HEK293 (cell line): Measurements from ENCODE around the gene HTRA1.

Experiments
- CTCF ChIA-PET: fragments of 350-600 bp; formaldehyde crosslinking; extraction: SDS; loops from one replicate; lab custom pipeline; 2021; ENCODE audit warnings: antibody characterized with exemption; lab: Yijun Ruan, JAX
- POLR2A ChIA-PET: fragments of 300-600 bp; formaldehyde crosslinking; extraction: SDS; loops from one replicate; lab custom pipeline; 2020; ENCODE audit warnings: antibody characterized with exemption, inconsistent platforms; lab: Yijun Ruan, JAX
- H3K27ac ChIP-seq: fragments of 200-500 bp; sonication (Bioruptor generic); 2 replicates; pipeline ENCODE4 v1.5.1; 2014; ENCODE audit warnings: low read depth, low read length, control low read depth, inconsistent platforms; ENCODE audit errors: extremely low read depth
- H3K36me3 ChIP-seq, 2 experiments: fragments of 200-500 bp in 1 of 2; sonication (Bioruptor generic) in 1 of 2; 1 replicate in 1 of 2; 2 replicates in 1 of 2; pipeline ENCODE4 v1.5.1; 2014 to 2017; ENCODE audit warnings: inconsistent platforms in 2 of 2, low read length in 2 of 2; ENCODE audit not compliant: control insufficient read depth in 2 of 2, insufficient read depth in 1 of 2
- H3K4me1 ChIP-seq: fragments of 200-500 bp; sonication (Bioruptor generic); 2 replicates; pipeline ENCODE4 v1.5.1; 2014; ENCODE audit warnings: mild to moderate bottlenecking, low read length, inconsistent platforms; ENCODE audit not compliant: control insufficient read depth, insufficient read depth
- H3K4me3 ChIP-seq: 2 replicates; pipeline ENCODE4 v1.5.1; 2011; ENCODE audit warnings: low read depth, mild to moderate bottlenecking, control low read depth, low read length, moderate library complexity
- H3K9me3 ChIP-seq: fragments of 200-500 bp; sonication (Bioruptor generic); 2 replicates; pipeline ENCODE4 v1.5.1; 2014; ENCODE audit warnings: low read depth, low read length, inconsistent platforms; ENCODE audit not compliant: control insufficient read depth, insufficient read depth
- BCL6B ChIP-seq: fragments of 450-650 bp; formaldehyde crosslinking; IDR thresholded peaks from 2 replicates; pipeline ENCODE4 v1.5.1; 2017; ENCODE audit warnings: missing biosample characterization, missing genetic modification characterization
- EGR2 ChIP-seq: fragments of 450-650 bp; formaldehyde crosslinking; IDR thresholded peaks from 2 replicates; pipeline ENCODE4 v1.5.1; 2016; ENCODE audit warnings: low read depth, missing biosample characterization, missing genetic modification characterization
- YY1 ChIP-seq: fragments of 450-650 bp; formaldehyde crosslinking; IDR thresholded peaks from 2 replicates; pipeline ENCODE4 v1.5.1; 2018; ENCODE audit warnings: missing biosample characterization, missing genetic modification characterization
- ZBTB21 ChIP-seq: fragments of 450-650 bp; formaldehyde crosslinking; IDR thresholded peaks from 2 replicates; pipeline ENCODE4 v1.5.1; 2017; ENCODE audit warnings: missing biosample characterization, missing genetic modification characterization
- ZBTB7A ChIP-seq: fragments of 450-650 bp; formaldehyde crosslinking; IDR thresholded peaks from 2 replicates; pipeline ENCODE4 v1.5.1; 2016; ENCODE audit warnings: low read depth, missing biosample characterization, missing genetic modification characterization
- ZNF140 ChIP-seq: fragments of 450-650 bp; formaldehyde crosslinking; IDR thresholded peaks from 2 replicates; pipeline ENCODE4 v1.5.1; 2016; ENCODE audit warnings: missing biosample characterization, missing genetic modification characterization
- ZNF18 ChIP-seq: fragments of 450-650 bp; formaldehyde crosslinking; IDR thresholded peaks from 2 replicates; pipeline ENCODE4 v1.5.1; 2016; ENCODE audit warnings: missing biosample characterization, missing genetic modification characterization
- ZNF184 ChIP-seq: fragments of 450-650 bp; IDR thresholded peaks from 2 replicates; pipeline ENCODE4 v1.5.1; 2018; ENCODE audit warnings: missing biosample characterization, mild to moderate bottlenecking, missing genetic modification characterization
- ZNF202 ChIP-seq: fragments of 450-650 bp; formaldehyde crosslinking; IDR thresholded peaks from 2 replicates; pipeline ENCODE4 v1.5.1; 2016; ENCODE audit warnings: missing biosample characterization, missing genetic modification characterization, borderline replicate concordance
- ZNF24 ChIP-seq: fragments of 450-650 bp; formaldehyde crosslinking; IDR thresholded peaks from 2 replicates; pipeline ENCODE4 v1.5.1; 2016; ENCODE audit warnings: missing biosample characterization, missing genetic modification characterization
- ZNF311 ChIP-seq: fragments of 450-650 bp; formaldehyde crosslinking; IDR thresholded peaks from 2 replicates; pipeline ENCODE4 v1.5.1; 2017; ENCODE audit warnings: missing biosample characterization, missing genetic modification characterization, borderline replicate concordance
- ZNF335 ChIP-seq: fragments of 450-650 bp; formaldehyde crosslinking; conservative IDR thresholded peaks from 2 replicates; pipeline ENCODE4 v1.5.1; 2016; ENCODE audit warnings: missing biosample characterization, missing genetic modification characterization
- ZNF423 ChIP-seq: fragments of 450-650 bp; formaldehyde crosslinking; IDR thresholded peaks from 2 replicates; pipeline ENCODE4 v1.5.1; 2016; ENCODE audit warnings: missing biosample characterization, missing genetic modification characterization
- ZNF626 ChIP-seq: fragments of 450-650 bp; sonication (Bioruptor Pico); formaldehyde crosslinking; IDR thresholded peaks from 2 replicates; pipeline ENCODE4 v1.5.1; 2018; ENCODE audit warnings: missing biosample characterization, missing genetic modification characterization, inconsistent platforms
- ZNF629 ChIP-seq: fragments of 450-650 bp; formaldehyde crosslinking; IDR thresholded peaks from 2 replicates; pipeline ENCODE4 v1.5.1; 2017; ENCODE audit warnings: missing biosample characterization, missing genetic modification characterization
- ZSCAN16 ChIP-seq: fragments of 450-650 bp; formaldehyde crosslinking; IDR thresholded peaks from 2 replicates; pipeline ENCODE4 v1.5.1; 2016; ENCODE audit warnings: missing biosample characterization, missing genetic modification characterization
- ZSCAN18 ChIP-seq: fragments of 450-650 bp; formaldehyde crosslinking; IDR thresholded peaks from 2 replicates; pipeline ENCODE4 v1.5.1; 2016; ENCODE audit warnings: missing biosample characterization, missing genetic modification characterization
- TF ChIP-seq, protein P1 (sequence below): fragments of 450-650 bp; formaldehyde crosslinking; IDR thresholded peaks from 2 replicates; pipeline ENCODE4 v1.5.1; 2017; ENCODE audit warnings: missing biosample characterization, missing genetic modification characterization
- TF ChIP-seq, protein P2 (sequence below): fragments of 450-650 bp; formaldehyde crosslinking; optimal IDR thresholded peaks from 2 replicates; pipeline ENCODE3; 2016; ENCODE audit warnings: missing biosample characterization, mild to moderate bottlenecking, missing genetic modification characterization
- TF ChIP-seq, protein P3 (sequence below): fragments of 450-650 bp; formaldehyde crosslinking; IDR thresholded peaks from 2 replicates; pipeline ENCODE4 v1.5.1; 2016; ENCODE audit warnings: missing biosample characterization, missing genetic modification characterization
- TF ChIP-seq, protein P4 (sequence below): fragments of 450-650 bp; formaldehyde crosslinking; IDR thresholded peaks from 2 replicates; pipeline ENCODE4 v1.5.1; 2017; ENCODE audit warnings: missing biosample characterization, mild to moderate bottlenecking, missing genetic modification characterization, moderate library complexity

HTRA1 gene

GRCh38 chr10:122464586-122464985 lies 3.2 kb downstream of the HTRA1 start (continued):
- TF ChIP-seq BCL6B, result no peak
- TF ChIP-seq, protein P1, sequence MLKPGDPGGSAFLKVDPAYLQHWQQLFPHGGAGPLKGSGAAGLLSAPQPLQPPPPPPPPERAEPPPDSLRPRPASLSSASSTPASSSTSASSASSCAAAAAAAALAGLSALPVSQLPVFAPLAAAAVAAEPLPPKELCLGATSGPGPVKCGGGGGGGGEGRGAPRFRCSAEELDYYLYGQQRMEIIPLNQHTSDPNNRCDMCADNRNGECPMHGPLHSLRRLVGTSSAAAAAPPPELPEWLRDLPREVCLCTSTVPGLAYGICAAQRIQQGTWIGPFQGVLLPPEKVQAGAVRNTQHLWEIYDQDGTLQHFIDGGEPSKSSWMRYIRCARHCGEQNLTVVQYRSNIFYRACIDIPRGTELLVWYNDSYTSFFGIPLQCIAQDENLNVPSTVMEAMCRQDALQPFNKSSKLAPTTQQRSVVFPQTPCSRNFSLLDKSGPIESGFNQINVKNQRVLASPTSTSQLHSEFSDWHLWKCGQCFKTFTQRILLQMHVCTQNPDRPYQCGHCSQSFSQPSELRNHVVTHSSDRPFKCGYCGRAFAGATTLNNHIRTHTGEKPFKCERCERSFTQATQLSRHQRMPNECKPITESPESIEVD, result no peak
- TF ChIP-seq ZNF18 (tag by site-specific recombination), result no peak
- TF ChIP-seq ZBTB7A (tag by site-specific recombination), result no peak
- no peak for TF ChIP-seq ZSCAN18 (tag by site-specific recombination)
- no peak for TF ChIP-seq ZNF423 (tag by site-specific recombination)
- no peak for TF ChIP-seq ZNF311 (tag by site-specific recombination)
- TF ChIP-seq ZNF629 (tag by site-specific recombination), result no peak
- no peak for TF ChIP-seq EGR2 (tag by site-specific recombination)

- CTCF ChIA-PET, result interaction anchor here (1.2 to 1.7 kb wide), 3 partner anchors 31 to 166 kb away, joined by 3 to 7 read pairs (median 3); no protein-coding TSS in a partner anchor
- TF ChIP-seq ZNF335 (tag by site-specific recombination) (no peak), ZNF202 (tag by site-specific recombination) (no peak), ZBTB21 (tag by site-specific recombination) (no peak), ZSCAN18 (tag by site-specific recombination) (no peak), ZNF140 (tag by site-specific recombination) (no peak), EGR2 (tag by site-specific recombination) (no peak), YY1 (tag by site-specific recombination) (no peak), ZNF184 (tag by site-specific recombination) (no peak), ZNF24 (tag by site-specific recombination) (no peak), ZSCAN16 (tag by site-specific recombination) (no peak), ZNF626 (tag by site-specific recombination) (no peak)
- TF ChIP-seq, protein P2, sequence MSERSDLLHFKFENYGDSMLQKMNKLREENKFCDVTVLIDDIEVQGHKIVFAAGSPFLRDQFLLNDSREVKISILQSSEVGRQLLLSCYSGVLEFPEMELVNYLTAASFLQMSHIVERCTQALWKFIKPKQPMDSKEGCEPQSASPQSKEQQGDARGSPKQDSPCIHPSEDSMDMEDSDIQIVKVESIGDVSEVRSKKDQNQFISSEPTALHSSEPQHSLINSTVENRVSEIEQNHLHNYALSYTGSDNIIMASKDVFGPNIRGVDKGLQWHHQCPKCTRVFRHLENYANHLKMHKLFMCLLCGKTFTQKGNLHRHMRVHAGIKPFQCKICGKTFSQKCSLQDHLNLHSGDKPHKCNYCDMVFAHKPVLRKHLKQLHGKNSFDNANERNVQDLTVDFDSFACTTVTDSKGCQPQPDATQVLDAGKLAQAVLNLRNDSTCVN (tag by site-specific recombination), result no peak
- TF ChIP-seq, protein P3, sequence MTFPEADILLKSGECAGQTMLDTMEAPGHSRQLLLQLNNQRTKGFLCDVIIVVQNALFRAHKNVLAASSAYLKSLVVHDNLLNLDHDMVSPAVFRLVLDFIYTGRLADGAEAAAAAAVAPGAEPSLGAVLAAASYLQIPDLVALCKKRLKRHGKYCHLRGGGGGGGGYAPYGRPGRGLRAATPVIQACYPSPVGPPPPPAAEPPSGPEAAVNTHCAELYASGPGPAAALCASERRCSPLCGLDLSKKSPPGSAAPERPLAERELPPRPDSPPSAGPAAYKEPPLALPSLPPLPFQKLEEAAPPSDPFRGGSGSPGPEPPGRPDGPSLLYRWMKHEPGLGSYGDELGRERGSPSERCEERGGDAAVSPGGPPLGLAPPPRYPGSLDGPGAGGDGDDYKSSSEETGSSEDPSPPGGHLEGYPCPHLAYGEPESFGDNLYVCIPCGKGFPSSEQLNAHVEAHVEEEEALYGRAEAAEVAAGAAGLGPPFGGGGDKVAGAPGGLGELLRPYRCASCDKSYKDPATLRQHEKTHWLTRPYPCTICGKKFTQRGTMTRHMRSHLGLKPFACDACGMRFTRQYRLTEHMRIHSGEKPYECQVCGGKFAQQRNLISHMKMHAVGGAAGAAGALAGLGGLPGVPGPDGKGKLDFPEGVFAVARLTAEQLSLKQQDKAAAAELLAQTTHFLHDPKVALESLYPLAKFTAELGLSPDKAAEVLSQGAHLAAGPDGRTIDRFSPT, result no peak
- TF ChIP-seq, protein P4, sequence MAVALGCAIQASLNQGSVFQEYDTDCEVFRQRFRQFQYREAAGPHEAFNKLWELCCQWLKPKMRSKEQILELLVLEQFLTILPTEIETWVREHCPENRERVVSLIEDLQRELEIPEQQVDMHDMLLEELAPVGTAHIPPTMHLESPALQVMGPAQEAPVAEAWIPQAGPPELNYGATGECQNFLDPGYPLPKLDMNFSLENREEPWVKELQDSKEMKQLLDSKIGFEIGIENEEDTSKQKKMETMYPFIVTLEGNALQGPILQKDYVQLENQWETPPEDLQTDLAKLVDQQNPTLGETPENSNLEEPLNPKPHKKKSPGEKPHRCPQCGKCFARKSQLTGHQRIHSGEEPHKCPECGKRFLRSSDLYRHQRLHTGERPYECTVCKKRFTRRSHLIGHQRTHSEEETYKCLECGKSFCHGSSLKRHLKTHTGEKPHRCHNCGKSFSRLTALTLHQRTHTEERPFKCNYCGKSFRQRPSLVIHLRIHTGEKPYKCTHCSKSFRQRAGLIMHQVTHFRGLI (tag by site-specific recombination), result no peak
- POLR2A ChIA-PET, result no interaction called here
- Histone ChIP-seq H3K4me1 (peaks cover 4% of the 10 kb centered on the region; the same call in 1 of the 2 replicates), H3K36me3 (no peaks in the 10 kb centered on the region), H3K9me3 (no peaks in the 10 kb centered on the region), H3K27ac (no peak overlapping the region), H3K4me3 (no peak overlapping the region)
Measured at GRCh38 chr10:122465401-122466040, 4.2 kb downstream of the HTRA1 start.
